Measurements from ENCODE around the gene NUFIP1.
"Not testable (repeated sequence)": the region's sequence is repeated elsewhere in the genome, so short reads cannot be mapped to it uniquely, and the experiment has no call there.

Gene NUFIP1

DNA sequence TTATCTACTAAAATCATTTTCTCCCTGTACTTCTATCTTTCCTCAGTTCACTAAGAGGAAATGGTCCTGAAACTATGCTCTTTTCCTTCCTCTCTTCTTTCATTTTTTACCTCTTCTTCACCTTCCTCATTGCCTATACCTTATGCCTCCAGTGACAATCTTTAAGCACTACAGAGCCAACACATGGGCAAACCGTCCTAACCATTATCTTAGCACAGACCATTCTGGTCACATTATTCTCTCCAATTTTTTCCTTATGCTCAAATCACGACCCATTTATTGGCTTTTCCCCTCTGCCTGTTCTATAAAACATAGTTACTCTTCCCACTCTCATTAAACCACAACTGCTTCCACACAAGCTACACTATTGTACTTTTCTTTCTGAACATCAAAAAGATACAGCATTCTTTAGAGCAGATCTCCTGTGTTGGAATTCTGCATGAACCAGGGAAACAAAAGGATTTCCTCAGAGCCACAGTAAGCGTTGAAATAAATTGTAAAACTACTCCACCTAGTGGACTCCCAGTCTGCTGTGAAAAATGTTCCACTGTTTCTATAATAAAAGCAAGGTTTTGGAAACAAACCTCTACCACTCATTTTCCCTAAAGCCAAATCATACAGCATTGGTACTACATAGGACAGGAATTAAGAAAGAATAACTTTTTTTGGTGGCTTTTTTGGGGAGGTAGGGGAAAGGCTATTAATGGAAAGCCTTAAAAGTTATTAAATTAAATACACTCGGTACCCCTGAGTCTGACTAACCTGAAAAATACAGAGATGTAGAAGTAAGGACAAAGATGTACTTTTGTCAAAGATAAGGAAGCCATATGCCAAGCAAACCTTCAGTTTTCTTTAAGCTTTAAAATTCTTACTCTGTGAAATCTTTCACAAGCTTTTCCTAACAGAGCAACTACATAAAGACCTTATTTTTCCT, 19.5 kb downstream of the NUFIP1 start:
- no peak for DNase-seq

DNA sequence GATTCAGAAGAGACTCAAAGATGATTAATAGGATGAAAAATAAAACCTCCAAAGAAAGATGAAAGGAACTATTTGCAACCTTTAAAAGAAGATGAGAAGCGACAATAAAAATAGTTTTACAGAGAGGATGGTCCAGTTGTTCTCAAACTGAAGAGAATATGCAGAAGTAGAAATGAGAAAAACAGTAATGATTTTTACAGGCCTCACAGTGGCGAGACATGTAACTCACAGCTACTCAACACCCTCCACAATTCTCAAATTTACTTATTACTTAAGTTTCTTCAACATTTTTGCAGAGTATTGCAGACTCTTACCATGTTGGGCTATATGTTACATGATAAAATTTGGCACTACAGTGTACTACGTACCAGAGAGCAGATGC, 20.8 kb downstream of the NUFIP1 start:
- no peak for DNase-seq

DNA sequence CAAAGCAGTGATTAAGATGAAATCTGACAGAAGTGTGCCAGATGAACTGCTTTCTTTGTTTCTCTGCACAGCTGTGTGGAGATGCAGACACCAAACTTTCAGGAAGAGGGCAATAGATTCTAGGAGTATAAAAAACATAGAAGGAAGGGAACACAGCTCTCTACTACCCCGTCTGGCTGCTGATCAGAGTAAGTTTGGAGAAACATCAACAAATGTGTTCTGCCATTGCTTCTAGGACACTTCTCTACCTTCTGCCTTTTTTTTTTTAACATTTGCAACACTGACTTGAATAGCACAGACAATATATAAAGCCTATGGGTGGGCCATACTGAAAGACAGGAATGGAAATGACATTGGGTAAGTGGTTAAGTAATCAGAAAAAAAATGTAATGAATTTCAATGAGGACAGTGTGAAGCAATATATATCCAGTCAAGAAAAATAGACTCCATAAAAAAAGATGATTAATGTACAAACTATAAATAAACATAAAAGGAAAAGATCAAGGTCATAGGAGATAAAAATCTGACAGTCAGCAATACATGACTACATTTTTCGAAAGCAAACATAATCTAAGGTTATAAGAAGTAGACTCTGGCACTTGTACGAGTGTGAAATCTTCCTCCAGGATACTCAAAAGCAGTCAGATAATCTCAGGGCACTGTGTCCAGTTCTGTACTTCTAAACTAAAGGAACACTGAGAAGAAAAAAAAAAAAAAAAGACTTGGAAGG, 21.4 kb downstream of the NUFIP1 start:
- DNase-seq, result no peak

DNA sequence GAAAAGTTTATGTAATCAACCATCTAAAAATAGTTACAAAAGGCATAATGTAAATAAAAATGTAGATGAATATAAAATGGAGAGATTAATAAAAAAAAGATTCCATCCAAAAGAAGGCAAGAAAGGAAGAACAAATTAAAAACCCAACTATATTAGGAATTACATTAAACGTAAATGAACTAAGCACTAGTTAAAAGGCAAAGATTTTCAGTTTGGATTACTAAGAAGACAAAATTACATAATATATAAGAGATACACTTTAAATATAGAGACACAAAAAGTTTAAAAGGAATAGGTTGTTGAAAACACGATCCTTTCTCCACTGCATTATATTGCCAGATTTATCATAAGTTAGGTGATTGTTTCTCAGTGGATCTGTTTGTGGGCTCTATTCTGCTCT, 27.3 kb downstream of the NUFIP1 start:
- no peak for DNase-seq

DNA sequence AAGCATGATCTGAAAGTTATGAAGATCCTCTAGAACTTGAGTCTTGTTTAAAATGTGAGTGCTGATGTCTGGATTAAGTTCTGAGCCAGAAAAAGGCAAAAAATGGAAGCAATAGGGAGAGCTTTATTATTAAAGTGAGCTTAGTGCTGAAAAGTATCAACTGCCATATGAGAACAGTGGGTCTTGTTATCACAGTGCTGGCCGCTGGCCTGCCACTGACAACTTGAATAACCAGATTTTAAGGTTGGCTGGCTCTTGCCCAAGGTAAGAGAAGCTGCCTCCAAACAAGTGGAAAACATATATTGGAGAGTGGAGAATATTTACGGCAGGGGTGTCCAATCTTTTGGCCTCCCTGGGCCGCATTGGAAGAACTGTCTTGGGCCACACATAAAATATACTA, 33.9 kb downstream of the NUFIP1 start:
- DNase-seq, result no peak

DNA sequence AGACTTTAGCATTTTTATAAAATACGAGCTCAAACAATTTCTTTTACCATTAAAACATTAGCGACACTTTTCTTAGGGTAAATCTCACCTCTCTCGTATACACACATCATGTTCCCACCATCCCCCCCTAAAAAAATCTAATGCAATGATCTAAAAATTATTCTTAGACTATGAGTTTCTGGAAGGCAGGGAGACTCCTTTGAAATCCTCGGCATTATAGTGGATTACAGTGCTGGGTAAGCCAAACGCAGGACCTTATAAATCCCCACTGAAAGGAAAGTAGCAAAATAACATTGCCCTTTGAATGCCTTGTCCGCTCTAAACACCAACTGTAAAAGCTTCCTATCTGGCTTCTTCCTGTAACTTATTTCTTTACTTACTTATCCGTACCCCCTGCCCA, 35.0 kb downstream of the NUFIP1 start:
- DNase-seq, result no peak

DNA sequence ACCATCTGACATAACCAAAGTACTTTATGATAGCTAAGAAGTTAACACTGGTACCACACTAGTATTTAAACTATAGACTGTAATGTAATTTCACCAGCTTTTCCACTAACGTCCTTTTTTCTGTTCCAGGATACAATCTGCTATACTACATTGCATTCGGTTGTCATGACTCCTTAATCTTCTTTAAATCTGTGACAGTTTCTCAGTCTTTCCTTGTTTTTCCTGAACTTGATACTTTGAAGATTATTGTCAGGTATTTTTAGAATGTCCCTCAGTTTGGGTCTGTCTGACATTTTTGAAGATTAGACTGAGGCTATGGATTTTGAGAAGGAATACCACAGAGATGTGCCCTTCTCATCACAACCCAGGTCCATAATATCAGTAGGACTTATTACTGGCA, 36.6 kb downstream of the NUFIP1 start:
- DNase-seq, result no peak

DNA sequence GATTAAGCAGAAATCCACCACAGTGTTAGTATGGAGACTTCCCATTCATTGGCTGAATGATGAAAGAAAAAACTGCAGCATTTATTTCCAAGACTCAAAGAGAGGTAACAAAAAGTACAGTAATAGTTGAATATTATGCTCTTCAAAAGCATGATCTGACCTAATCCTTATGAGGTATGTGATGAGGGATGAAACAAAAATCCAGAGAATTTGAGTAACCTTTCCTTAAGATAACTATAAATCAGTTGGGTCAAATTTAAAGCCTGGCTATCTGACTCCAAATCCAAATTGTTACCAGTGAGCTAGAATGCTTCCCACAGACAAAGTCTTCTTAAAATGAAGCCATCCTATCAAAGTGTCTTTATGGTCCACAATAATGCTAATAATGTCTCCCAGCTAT, 38.1 kb downstream of the NUFIP1 start:
- DNase-seq, result no peak

DNA sequence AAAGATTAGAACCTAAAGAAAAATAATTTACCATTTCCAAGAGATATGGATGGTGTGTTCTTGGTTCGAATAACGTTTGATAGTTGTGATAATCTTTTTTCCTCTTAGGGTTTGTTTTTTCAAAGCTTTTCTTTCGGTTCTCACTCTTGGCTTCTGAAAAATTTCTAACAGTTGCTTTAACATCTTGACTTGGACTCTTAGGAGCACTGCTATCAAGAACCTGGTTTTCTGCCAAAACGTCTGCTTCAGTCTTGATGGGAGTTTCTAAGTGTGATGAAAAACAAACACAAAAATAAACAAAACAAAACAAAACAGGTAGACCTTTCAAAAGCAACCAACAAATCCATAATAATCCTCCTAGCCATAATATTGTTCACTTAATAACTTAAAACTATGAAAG, 45.9 kb downstream of the NUFIP1 start:
- DNase-seq, result not testable (repeated sequence)

DNA sequence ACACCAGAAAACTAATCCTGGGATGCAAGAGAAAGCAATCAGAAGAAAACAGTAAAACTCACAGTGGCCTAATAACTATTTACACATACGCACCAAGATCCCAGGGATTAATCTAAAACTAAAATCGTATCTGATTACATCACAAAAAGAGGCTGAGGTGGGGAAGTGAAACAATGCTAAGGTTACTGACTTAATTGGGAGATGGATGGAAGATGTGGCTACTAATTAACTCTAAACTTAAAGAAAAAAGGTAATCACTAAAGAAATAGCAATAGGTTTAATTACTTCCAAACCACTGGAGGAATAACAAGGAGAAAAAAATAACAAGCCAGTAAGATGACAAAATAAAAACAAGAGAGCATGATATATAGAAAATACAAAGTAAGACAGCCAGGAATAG, 50.4 kb downstream of the NUFIP1 start:
- no peak for DNase-seq

DNA sequence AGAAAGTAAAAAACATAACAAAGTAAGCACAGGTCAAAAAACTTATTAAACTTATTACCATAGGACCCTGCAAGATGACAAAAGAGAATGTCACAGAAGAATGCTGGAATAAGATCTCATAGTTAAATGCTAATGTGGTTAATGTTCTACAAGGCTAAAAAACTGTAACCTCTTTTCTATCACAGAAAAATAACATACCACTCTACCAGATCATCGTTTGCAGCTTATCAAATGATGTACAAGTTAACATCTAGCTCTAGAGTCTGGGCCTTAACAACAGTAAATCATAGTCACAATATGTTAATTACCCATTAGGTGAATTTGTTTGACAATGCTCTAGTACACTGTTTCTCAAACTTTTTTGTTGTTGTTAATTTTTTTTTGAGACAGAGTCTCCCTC, 53.0 kb downstream of the NUFIP1 start:
- no peak for DNase-seq

DNA sequence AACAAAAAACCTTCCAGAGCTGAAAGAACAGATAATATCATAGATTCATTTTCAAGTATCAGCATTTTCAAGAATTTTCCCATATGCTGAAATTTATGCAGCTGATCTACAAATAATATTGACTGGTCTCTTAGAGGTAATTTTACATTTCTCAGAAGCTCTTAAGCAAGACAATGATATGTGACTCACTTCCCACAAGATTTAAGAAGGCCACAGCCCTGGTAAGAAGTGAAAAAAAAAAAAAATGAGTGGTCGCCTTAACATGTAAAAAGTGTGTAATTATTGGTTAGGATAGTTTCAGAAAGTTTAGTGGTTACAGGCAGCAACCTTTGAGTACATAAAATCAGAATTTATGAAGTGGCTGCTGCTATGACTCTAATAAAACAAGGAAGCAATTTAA, 54.5 kb downstream of the NUFIP1 start:
- DNase-seq, result no peak

DNA sequence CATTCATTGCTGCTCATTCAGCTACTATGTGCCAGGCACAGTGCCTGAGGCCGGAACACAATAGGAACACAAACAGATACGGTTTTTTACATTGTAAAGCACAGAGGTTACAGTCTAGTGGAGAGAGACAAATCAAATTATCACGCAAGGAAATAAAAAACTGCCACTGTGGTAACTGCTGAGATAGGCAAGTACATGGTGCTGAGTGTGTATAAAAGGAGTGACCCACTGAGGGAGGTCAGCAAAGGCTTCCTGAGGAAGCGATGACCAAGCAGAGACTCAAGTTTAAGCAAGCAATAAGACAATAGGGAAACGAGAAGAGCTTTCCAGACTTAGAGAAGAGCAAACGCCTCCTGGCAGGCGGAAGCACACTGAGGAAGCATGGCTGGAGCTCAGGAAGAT, 56.4 kb downstream of the NUFIP1 start:
- no peak for DNase-seq

DNA sequence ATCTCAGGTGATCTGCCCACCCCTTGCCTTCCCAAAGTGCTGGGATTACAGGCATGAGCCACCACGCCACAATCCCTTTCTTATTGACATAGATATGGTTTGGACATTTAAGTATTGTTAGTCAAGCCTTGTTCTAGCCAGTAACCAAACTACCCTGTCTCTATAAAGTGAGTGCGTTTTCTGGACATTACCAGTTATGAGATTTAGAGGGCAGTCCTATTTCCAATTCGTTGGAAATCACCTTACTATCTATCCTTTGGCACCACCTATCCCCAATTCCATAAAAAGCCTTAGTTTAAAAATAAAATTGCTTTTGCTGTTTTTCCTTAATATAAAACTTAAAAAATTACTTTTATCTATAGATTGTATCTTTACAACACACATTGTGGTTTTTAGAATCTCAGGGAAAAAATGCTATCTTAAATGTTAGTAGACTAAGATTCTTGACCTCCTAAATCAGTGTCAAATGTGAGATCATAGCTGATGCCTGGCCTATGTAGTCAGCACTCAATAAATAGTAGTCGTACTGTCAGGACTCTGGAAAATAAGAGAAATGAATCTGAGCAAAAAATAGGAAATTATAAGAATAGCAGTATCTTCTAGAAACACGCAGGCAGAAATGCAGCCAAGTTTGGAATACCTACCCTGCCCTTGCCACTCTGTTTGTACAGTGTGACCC, 57.0 kb downstream of the NUFIP1 start:
- no peak for DNase-seq

DNA sequence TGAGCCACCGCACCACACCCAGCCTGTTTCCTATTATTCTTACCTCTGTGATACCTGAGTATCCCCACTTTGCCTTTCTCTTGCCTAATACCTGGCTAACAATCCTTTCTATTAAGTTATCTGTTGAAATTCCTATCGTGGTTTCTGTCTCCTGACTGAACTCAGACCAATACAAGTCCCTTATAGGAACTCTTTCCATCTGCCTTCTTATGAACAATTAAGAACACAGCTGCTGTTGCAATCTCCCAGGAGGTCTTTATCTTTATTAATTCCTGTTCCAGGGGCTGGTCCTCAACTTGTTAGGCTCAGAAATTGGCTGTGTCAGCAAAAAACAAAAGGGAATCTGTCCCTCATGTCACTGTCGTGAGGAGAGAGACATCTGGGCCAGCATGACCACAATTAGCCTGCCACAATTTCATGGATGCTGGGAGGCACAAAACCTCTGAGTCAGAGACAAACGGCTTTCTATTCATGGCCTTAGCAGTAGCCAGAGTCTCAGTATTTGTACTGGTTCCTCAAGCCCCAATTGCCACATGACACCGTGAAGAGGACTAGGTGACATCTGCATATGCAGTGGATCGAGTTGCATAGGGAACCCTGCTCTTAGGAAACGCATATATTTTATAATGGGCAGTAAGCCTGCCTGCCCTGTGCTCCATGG, 58.2 kb downstream of the NUFIP1 start:
- DNase-seq, result no peak

DNA sequence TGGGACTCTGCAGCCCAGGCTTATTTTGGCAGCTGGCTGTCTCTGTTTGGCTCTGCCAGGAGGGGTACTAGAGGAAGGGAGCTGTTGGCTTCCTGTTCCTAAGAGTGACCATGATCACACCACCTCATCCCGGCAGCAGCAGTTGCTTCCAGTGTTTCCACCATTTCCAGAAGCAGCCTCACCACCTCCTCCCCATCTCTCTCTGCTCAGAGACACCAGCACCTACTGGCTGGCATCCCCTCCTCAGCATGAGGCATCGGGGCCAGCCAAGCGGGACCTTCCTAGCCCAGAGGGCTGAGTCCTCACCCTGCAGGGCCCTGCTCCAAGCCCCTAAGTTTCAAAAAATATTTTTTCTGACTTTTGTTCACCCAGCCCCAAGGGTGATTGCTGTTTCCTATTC, 59.0 kb downstream of the NUFIP1 start:
- DNase-seq, result no peak

DNA sequence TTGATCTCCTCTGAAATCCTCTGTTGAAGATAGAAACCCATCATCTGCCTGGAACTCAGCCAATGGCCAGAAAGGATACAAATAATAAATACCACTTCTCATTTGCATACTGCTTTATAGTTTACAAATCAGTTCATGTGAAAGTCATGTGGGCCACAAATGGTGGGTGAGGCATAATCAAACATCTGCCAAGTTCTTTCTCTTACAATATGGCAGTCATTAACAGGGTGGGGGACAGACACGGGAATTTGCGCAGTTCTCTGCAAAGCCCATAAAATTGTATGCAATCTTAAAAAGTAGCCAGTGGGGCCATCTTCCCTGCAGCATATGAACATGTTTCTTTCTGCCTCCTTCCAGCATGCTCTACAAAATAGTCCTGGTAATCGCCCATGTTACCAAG, 59.6 kb downstream of the NUFIP1 start:
- DNase-seq, result no peak

DNA sequence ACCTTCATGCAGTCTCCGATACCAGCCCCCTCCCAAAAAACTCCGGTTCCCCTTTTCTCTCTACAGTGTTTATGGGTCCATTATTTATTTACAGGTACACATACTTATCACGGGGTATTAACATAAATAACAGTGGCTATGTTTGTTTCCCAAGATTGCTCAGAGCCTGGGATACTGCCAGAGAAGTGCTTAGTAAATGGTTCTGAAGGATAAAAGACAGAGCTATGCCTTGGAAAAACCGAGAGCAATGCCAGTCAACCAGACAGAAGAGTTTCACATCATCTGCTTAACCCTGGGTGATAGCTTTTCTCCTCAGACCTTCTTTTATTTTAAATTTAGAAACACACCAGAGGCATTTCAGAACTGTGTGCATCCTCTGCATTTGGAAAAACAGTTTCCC, 61.3 kb downstream of the NUFIP1 start:
- DNase-seq, result no peak

DNA sequence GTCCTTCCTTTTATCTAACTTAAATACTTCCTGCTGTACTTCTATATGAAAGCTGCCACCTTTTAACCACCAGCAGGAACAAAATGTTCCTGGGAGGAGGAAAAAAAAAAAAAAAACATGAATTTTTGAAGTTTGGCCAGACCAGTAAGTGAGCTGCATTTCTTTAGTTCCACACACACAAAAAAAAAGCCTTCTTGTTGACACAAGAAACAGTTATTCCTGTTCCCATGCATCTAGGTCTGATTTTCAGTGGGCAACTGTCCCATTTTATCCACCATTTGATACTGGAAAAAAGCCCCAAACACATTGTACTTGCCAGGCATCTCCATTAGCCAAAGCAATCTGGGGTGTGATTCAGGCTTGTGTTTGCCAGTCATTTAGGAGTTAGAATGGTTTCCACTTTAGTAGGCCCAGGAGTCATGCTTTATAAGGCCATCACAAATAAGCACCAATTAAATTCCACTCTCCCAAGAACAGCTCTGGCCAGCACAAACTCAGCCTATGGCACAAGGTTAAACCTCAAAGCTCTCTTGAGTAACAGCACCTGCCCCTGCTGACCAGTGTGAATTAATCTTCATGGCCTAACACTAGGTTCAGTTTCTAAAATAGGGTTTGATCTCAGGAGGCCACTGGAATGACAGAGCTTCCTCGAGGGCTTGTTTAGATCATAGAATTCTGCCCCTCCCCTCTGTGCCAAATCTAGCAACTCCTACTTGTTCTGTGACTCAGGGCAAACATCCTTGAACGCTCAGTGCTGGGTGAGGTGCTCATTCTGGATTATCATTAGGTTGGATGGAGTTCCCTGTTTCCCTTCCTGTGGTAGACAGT, 67.1 kb downstream of the NUFIP1 start:
- DNase-seq, result no peak

DNA sequence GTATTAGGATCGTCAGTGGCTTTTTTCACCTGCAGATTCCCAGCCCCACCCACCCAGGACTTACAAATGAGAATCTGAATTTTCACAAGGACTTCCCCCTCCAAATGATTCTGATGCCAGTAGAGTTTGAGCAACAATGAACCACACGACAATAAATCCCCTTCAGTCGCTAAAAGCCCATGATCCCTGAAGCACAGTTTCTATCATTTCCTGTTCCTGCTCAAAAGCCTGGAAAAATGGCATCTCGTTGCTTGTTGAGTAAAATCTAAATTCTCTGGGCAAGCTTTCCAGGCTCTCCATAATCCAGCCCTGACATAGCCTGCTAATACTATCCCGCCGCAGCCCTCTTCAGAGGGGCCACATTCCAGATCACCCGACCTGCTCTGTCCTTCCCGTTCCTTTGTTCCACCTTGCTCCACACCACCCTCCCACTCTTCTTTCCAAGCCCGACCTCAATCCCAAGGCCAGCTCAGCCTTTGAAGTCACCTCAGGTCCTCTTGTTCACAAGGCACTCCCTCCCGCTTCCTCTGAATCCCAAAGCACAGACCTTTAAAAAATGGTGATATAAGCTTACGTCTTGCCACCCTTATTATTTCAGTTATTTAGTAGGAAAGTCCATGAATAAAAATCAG, 67.9 kb downstream of the NUFIP1 start:
- DNase-seq, result no peak

DNA sequence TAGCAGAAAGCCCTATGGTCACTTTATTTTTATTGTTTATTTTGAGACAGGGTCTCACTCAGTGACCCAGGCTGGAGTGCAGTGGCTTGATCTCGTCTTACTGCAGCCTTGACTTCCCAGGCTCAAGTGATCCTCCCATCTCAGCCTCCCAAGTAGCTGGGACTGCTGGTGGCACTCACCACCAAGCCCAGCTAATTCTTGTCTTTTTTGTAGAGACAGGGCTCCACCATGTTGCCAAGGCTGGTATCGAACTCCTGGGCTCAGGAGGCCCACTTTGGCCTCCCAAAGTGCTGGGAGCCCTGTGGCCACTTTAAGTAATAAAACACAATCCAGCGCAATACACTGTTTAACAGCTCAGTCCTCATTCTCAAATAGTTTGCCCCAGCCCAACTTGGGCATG, 69.3 kb downstream of the NUFIP1 start:
- DNase-seq, result no peak

Data from stimulated activated CD4-positive, alpha-beta T cell treated with anti-CD3 and anti-CD28 coated beads, Interleukin-4, amount 100 ng/mL, for 24 hours (primary cell).